Measurements from ENCODE around the gene GOLGA6L10.
"Not testable (repeated sequence)": the region's sequence is repeated elsewhere in the genome, so short reads cannot be mapped to it uniquely, and the experiment has no call there.

DNA sequence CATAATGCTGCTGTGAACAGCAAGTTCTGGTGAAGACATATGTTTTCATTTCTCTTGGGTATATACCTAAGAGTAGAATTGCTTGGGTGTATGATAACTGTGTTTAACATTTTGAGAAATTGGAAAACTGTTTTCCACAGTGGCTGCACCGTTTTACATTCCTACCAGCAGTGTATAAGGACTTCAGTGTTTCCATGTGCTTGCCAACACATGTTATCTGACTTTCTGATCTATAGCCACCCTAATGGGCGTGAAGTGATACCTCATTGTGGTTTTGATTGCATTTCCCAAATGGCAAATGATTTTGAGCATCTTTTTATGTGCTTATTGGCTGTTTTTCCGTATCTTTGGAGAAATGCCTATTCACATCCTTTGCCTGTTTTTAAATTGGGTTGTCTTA, 18.5 kb upstream of the GOLGA6L10 start:
- not testable (repeated sequence) for TF ChIP-seq POLR2A (IDR thresholded peaks at IDR 0.05)
- TF ChIP-seq, protein P1, sequence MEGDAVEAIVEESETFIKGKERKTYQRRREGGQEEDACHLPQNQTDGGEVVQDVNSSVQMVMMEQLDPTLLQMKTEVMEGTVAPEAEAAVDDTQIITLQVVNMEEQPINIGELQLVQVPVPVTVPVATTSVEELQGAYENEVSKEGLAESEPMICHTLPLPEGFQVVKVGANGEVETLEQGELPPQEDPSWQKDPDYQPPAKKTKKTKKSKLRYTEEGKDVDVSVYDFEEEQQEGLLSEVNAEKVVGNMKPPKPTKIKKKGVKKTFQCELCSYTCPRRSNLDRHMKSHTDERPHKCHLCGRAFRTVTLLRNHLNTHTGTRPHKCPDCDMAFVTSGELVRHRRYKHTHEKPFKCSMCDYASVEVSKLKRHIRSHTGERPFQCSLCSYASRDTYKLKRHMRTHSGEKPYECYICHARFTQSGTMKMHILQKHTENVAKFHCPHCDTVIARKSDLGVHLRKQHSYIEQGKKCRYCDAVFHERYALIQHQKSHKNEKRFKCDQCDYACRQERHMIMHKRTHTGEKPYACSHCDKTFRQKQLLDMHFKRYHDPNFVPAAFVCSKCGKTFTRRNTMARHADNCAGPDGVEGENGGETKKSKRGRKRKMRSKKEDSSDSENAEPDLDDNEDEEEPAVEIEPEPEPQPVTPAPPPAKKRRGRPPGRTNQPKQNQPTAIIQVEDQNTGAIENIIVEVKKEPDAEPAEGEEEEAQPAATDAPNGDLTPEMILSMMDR (IDR thresholded peaks at IDR 0.05): not testable (repeated sequence)

All from thyroid gland (tissue), 4 donors.